Thyroid gland (tissue), 4 donors: ENCODE data around the gene CREBBP. TPM values are rescaled to one million over a fixed set of nuclear protein-coding genes. Genes with fewer than 3 reads are reported as not detected.

ENCODE experiments used
- DNase-seq, 2 donors: peaks; one replicate each; pipeline ENCODE4 v3.0.0-alpha.2; 2019
- H3K27ac ChIP-seq, 3 donors: fragments of 200-600 bp; sonication (generic); 1 replicate in 2 of 3; 2 replicates in 1 of 3; pipeline ENCODE4 v1.5.1; 2016 to 2019; ENCODE audit warnings: mild to moderate bottlenecking in 1 of 3, moderate library complexity in 1 of 3
- H3K27me3 ChIP-seq: fragments of 200-600 bp; sonication (generic); one replicate; pipeline ENCODE4 v1.5.1; 2019
- H3K36me3 ChIP-seq, 2 donors: fragments of 200-600 bp; sonication (generic); one replicate each; pipeline ENCODE4 v1.5.1; 2016 to 2019
- H3K4me1 ChIP-seq, 2 donors: fragments of 200-600 bp; sonication (generic); one replicate each; pipeline ENCODE4 v1.5.1; 2017 to 2019
- H3K4me3 ChIP-seq, 3 donors: fragments of 200-600 bp; sonication (generic); replicated peaks in 1 of 3; 1 replicate in 2 of 3; 2 replicates in 1 of 3; pipeline ENCODE4 v1.5.1; 2016; ENCODE audit warnings: mild to moderate bottlenecking in 1 of 3
- H3K9me3 ChIP-seq: fragments of 200-600 bp; sonication (generic); one replicate; pipeline ENCODE4 v1.5.1; 2017
- CTCF ChIP-seq, 6 experiments: fragments of 200-600 bp in 3 of 6; fragments of 450-650 bp in 3 of 6; sonication (generic) in 3 of 6; IDR thresholded peaks; one replicate each; pipeline ENCODE4 v1.5.1; 2016 to 2019; ENCODE audit warnings: antibody characterized with exemption in 6 of 6, mild to moderate bottlenecking in 2 of 6, inconsistent platforms in 1 of 6, moderate library complexity in 1 of 6
- POLR2A ChIP-seq, 2 donors: fragments of 450-650 bp; IDR thresholded peaks; one replicate each; pipeline ENCODE4 v1.6.1; 2017; ENCODE audit warnings: antibody characterized with exemption in 2 of 2, mild to moderate bottlenecking in 2 of 2, moderate library complexity in 1 of 2
- WGBS, 2 donors: methylation state at CpG; one replicate each; pipeline ENCODE4 v1.1.5; 2017; 5-methylcytosine and 5-hydroxymethylcytosine counted together
- intact Hi-C: fragments of 100-400 bp; cut with DNase I; formaldehyde crosslinking; loops from one replicate; pipeline ENCODE4 v1.15.1; 2023
- total RNA-seq, 4 donors: library from RNA; depleted of rRNA; stranded (reverse); fragments of >200 nt; gene quantifications; one replicate each; pipeline ENCODE4 v1.2.3, GENCODE V29; 2016

CREBBP gene
- total RNA-seq, 4 donors from 2014 or later = 52.5 to 157 (median 75.9) TPM

- intact Hi-C loops = loop anchor here (10.0 kb wide), 1 partner anchor 109 kb away; no protein-coding TSS in a partner anchor
- Histone ChIP-seq H3K36me3 (peaks cover 56 to 75% of the 10 kb centered on the region in 2 donors), H3K27ac (no peak overlapping the region), H3K4me1 (no peaks in the 10 kb centered on the region), H3K27me3 (no peaks in the 10 kb centered on the region), H3K9me3 (no peaks in the 10 kb centered on the region), H3K4me3 (no peak overlapping the region)
- no peak for TF ChIP-seq POLR2A (IDR thresholded peaks at IDR 0.05)
- TF ChIP-seq CTCF (IDR thresholded peaks at IDR 0.05) = no peak
- DNase-seq = no peak
- 97 to 98% methylated on average over 3 of the region's 3 CpGs for WGBS, 2 donors
These were observed 114.3 kb downstream of the CREBBP start for GRCh38 chr16:3766177-3766576.

- WGBS, 2 donors = 91 to 98% methylated on average over 3 of the region's 3 CpGs
- no peaks in the 10 kb centered on the region for H3K27me3 ChIP-seq
- DNase-seq = no peak
- H3K4me3 ChIP-seq = no peak overlapping the region
- no peak for TF ChIP-seq CTCF (IDR thresholded peaks at IDR 0.05)
- TF ChIP-seq POLR2A (IDR thresholded peaks at IDR 0.05) = no peak
- peaks cover 43 to 59% of the 10 kb centered on the region in 2 donors for H3K36me3 ChIP-seq
- intact Hi-C loops = loop anchor here (10.0 kb wide), 1 partner anchor 110 kb away; no protein-coding TSS in a partner anchor
- H3K27ac ChIP-seq = no peak overlapping the region
- H3K9me3 ChIP-seq = no peaks in the 10 kb centered on the region
- no peaks in the 10 kb centered on the region for H3K4me1 ChIP-seq
These were observed 116.1 kb downstream of the CREBBP start for GRCh38 chr16:3764409-3764808.

- Histone ChIP-seq H3K4me1 (no peaks in the 10 kb centered on the region), H3K36me3 (peaks cover 40 to 51% of the 10 kb centered on the region in 2 donors), H3K27me3 (no peaks in the 10 kb centered on the region), H3K4me3 (no peak overlapping the region), H3K27ac (no peak overlapping the region), H3K9me3 (no peaks in the 10 kb centered on the region)
- no peak for TF ChIP-seq CTCF (IDR thresholded peaks at IDR 0.05)
- TF ChIP-seq POLR2A (IDR thresholded peaks at IDR 0.05) = no peak
- intact Hi-C loops = loop anchor here (10.0 kb wide), 1 partner anchor 113 kb away; no protein-coding TSS in a partner anchor
- DNase-seq = no peak
- WGBS, 2 donors = 92 to 94% methylated on average over 25 of the region's 25 CpGs
These were observed 118.3 kb downstream of the CREBBP start for GRCh38 chr16:3762107-3762750.

- no peak overlapping the region for H3K27ac ChIP-seq
- no peak for DNase-seq
- H3K36me3 ChIP-seq = peaks cover 39 to 51% of the 10 kb centered on the region in 2 donors
- H3K27me3 ChIP-seq = no peaks in the 10 kb centered on the region
- TF ChIP-seq CTCF (IDR thresholded peaks at IDR 0.05) (no peak), POLR2A (IDR thresholded peaks at IDR 0.05) (no peak)
- H3K9me3 ChIP-seq = no peaks in the 10 kb centered on the region
- 88 to 89% methylated on average over 14 of the region's 14 CpGs for WGBS, 2 donors
- no peak overlapping the region for H3K4me3 ChIP-seq
- no peaks in the 10 kb centered on the region for H3K4me1 ChIP-seq
- intact Hi-C loops = loop anchor here (10.0 kb wide), 1 partner anchor 113 kb away; no protein-coding TSS in a partner anchor
These were observed 119.0 kb downstream of the CREBBP start for GRCh38 chr16:3761375-3762106.

- WGBS, 2 donors = 97% methylated on average over 6 of the region's 6 CpGs
- Histone ChIP-seq H3K4me3 (no peak overlapping the region), H3K27me3 (no peaks in the 10 kb centered on the region), H3K36me3 (peaks cover 31 to 47% of the 10 kb centered on the region in 2 donors), H3K4me1 (no peaks in the 10 kb centered on the region), H3K27ac (no peak overlapping the region), H3K9me3 (no peaks in the 10 kb centered on the region)
- no peak for TF ChIP-seq CTCF (IDR thresholded peaks at IDR 0.05)
- no peak for TF ChIP-seq POLR2A (IDR thresholded peaks at IDR 0.05)
- intact Hi-C loops = loop anchor here (10.0 kb wide), 1 partner anchor 114 kb away; no protein-coding TSS in a partner anchor
- no peak for DNase-seq
These were observed 120.0 kb downstream of the CREBBP start for GRCh38 chr16:3760518-3760917.
